ENCODE measurements around the gene MRPS23. TPM values are rescaled to one million over a fixed set of nuclear protein-coding genes. Genes with fewer than 3 reads are reported as not detected.

MRPS23 gene
- polyA plus RNA-seq (2013, experiment 1 of 2; ENCODE audit: insufficient read length) = 46.2 TPM
- polyA plus RNA-seq (2013, experiment 2 of 2; ENCODE audit: insufficient read length) = 50.9 TPM

DNA sequence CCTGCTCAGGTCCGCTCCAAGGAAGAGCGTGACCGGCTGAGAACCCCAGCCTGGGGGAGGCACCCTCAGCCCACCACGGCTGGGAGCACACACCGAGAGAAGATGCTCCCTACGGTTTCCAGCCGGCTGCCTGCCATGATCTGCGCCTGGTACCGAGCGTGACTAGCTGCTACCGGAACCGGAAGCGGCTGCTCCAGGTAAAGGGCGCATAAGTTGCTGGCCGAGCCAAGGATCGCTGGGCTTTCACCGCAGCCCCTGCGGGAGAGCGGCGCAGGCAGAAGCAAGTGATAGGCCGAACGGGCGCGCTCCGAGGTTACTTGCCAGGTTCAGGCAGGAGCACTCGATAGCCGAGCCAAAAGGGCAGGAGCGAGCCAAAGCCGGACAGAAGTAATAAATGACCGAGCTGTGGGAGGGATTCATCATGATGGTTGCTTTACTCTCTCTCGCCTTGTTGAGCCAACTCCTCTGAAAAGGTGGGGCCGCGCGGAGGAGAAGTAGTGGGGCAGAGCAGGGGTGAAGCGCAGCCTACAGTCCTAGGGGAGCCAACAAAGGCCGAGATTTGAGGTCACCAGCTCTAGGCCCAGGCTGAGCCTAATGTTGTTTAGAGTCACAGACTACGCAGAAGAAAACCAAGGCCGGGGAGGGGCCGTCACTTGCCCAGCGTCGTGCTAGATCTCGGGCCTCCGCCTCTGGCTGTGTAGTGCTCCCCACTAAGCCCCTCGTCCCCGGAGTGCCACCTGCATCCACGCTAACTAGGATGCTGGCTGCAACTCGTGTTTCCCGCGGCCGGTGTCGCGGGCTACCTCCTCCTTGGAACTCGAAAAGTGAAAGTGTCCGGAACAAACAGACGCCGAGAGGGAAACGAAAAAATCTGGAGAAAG, at the start of gene MRPS23:
TSS of gene MRPS23 (minus strand) at position 171 of the 881 bp plus-strand sequence. CDS start at position 137, 34 bp downstream.
- peak; percentile 98 for DNase-seq

DNA sequence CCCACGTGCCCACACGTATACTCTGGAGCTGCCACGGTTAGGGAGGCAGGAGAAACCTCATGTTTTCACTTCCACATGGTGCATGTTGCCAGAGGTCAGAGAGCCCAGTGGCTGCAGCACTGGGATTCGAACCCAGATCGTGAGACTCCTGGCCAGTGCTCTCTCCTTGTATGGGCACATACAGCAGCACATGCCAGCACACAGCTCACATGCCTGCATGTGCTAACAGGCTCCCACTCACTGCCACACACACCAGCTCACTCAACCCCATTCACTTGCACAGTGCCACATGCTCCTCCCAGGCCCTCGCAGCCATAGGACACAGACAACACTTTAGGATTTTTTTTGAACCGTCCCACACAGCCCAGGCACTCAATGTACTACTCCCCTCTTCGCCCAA, 49.5 kb upstream of the MRPS23 start:
- no peak for DNase-seq

DNA sequence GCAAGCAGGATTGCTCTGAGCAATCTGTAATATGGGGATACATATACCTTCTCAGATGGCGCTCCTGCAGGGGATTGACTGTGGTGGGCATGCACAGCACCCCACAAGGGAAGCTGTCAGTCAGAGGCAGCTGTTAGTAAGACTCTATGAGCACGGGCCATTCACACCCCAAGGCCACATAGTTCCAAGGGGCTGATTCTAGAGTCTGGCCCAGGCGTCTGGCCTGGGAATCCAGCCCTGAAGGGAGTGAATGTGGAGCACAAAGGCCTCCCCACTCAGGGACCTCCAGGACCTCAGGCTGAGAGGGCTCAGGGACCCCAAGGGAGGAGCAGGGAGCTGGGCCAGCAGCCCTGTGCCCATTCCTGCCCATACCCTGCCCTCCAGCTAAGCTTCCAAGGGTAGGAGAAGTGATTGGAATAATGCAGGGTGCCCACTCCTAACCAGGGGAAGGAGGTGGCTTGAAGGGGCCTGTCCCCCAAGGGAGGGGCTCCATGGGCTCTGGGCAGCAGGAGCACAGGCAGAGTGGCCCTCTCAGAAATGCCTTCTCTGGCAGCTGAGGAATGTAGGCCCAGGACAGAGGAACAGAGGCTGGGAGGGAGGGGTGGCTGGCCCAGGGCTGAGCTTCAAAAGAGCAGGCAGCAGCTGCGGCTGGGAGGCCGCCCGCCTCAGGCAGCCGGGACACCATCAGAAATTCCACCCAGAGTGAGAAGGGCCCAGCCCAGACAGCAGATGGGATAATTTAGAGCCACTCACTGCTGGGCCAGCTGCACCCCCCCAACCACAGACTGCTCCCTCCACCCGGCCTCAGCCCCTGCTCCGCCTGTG, 48.9 kb upstream of the MRPS23 start:
- DNase-seq = peak; percentile 87

GRCh38 chr17:57895382-57896060, 45.7 kb upstream of the MRPS23 start:
- no peak for DNase-seq

DNA sequence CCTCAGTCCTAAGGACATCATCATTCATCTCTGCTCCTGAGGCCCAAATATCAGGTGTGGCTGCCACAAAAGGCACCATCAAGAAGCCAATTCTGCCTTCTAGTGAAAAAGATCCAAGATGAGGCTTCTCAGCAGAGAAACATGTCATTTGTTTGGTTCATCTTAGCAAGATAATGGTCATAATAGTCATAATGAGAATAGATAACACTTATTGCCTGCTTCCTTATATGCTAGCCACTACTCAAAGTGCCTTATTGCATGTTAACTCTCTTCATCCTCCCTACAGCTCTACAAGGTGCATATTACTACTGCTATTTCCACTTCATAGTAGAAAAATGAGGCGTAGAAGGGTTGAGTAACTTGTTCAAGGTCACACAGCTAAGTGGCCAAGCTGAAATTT, 45.0 kb upstream of the MRPS23 start:
- no peak for DNase-seq

- DNase-seq = peak; percentile 96
Measured at GRCh38 chr17:57892820-57893595, 43.2 kb upstream of the MRPS23 start.

DNA sequence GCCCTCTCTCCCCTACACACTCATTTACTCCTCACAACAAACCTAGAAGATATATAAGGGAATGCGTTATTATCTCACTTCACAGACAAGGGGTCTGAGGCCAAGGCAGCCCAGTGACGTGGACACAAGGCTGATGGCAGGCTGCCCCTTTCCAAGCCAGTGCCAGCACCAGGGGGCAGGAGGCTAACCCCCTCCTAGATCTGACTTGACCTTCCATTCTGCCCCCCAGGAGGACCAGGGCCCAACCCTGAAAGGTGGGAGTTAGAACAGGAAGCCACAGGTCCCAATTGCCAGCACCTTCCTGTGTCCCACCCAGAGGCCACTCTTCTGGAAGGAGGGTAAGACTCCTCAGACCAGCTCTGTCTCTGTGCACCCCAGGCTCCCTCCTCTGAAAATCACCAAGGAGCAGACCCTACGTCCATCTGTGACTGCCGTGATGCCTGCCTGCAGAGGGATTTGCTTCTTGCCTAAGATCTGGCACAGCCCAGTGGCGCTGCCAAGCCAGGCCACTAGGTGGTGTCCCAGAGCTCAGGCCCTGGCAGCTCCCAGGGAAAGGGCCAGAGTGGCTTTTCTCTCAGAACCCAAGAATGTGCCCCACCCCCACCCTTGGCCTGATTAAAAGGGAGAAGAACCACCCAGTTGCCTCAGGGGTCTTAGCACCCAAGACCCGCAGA, 42.4 kb upstream of the MRPS23 start:
- DNase-seq = peak; percentile 86

DNA sequence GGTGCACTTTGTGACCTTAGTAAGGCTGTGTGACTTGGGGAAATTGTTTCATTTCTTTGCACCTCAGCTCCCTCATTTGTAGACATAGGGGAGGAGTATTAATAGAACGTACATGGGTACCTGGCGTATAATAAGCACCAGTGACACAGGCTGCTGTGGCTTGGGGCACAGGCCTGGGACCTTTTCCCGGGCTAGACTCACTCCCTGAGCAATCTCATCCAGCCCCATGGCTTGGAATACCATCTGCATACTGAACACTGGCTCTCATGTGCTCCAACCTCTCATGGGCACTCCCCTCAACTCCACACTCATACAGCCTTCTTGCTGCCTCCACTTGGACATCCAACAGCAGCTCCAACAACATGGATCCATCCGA, 41.0 kb upstream of the MRPS23 start:
- no peak for DNase-seq

GRCh38 chr17:57889892-57890856, 40.3 kb upstream of the MRPS23 start:
- peak; percentile 63 for DNase-seq

- no peak for DNase-seq
Measured at GRCh38 chr17:57889252-57889651, 39.4 kb upstream of the MRPS23 start.

- no peak for DNase-seq
Measured at GRCh38 chr17:57888311-57889216, 38.7 kb upstream of the MRPS23 start.

DNA sequence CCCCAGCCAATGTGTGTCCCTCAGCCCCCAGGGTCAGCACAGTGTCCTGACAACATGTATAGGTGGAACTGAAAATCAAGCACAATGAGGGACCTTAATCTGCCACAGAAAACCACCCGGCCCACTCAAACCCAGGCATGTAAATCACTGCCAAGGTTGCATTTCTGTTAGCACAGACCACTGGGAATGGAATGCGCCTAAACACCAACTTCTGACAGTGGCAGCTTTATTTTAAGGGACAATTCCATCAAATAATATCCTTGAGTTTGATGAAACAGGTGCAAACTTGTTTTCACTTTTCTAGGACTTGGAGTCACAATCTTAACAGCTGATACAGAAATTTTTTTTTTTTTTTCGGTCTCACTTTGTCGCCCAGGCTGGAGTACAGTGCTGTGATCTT, 37.3 kb upstream of the MRPS23 start:
- DNase-seq = no peak

- DNase-seq = no peak
Measured at GRCh38 chr17:57886020-57886419, 36.2 kb upstream of the MRPS23 start.

DNA sequence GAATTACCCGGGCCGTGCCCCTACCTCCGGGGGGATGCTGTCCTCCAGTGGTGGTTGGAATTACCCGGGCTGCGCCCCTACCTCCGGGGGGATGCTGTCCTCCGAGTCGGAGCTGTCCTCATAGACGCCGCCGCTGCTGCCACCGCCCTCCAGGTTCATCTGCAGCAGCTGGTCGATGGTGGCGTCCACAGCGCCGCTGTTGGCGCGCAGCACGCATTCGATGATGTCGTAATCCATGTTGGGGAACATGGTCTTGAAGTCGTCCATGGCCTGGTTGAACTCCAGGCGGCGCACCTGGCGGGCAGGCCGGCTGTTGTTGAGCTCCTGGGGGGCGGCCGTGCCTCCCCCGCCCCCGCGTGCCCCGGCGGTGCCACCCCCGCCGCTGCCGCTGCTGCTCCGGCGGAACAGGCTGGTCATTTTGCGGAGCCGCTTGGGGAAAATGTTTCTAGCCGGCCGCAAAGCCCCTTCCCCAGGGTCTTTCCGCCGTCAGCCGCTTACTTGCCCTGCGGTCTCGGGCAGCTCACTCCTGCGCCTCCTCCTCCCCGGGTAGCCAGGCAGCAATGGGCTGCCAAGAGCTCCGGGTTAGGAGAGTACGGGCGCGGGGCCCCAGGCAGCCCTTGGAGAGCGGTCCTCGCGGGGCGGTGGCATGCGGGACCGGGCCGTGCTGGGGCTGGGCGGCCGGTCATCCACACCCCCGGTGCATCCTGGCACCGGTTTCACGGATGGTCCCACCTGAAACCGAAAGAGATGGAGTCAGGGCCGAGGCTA, 35.5 kb upstream of the MRPS23 start:
- DNase-seq = no peak

DNA sequence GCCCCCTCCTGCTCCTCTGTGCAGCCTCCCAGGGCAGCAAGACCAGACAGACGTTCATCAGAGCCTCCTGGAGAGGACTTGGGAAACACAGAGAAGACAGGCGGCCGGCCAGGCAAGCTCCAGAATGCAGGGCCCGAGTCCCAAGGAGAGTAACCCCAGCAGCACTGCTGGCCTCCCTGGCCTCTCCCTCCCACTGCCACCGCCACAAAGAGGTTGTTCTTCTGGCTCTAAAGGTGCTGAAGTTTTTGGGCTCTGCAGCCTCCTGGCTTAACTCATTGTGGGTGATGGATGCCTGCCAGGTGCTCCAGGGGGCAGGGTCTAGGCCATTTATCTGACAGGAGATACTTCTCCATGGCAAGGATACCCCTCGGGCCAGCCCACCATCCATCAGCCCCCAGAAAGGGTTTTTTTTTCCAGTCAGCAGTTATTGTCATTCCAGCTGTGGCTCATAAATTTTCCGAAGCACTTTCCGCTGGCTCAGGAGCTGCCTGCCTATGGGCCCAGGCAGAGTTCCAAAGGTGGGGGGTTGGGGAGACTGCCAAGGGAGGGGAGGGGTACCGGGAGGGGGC, 32.0 kb upstream of the MRPS23 start:
- peak; percentile 42 for DNase-seq

GRCh38 chr17:57881143-57881542, 31.3 kb upstream of the MRPS23 start:
- peak; percentile 95 for DNase-seq

DNA sequence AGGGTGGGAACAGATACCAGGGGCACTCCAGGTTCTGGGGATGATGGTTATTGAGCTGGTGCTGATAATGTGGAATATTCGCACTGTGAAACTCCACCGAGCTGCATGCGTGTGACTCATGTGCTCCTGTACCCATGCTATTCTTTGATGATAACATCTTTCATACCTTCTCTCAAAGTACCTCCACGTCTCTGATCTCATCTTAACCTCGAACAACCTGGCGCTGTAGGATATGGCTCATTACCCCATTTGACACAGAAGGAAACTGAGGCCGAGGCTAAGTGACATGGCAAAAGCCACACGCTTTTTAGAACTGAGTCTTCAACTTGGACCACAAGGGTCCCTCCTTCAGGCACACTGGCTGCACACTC, 30.2 kb upstream of the MRPS23 start:
- DNase-seq = no peak

Measured in fibroblast of skin of abdomen (primary cell).